Astrocyte (in vitro differentiated cells and primary cell): ENCODE results near the gene TMF1.

ENCODE experiments used
- EZH2 ChIP-seq: IDR thresholded peaks from 2 replicates; pipeline ENCODE4 v1.6.1; 2012; ENCODE audit warnings: mild to moderate bottlenecking, low read length, inconsistent platforms; ENCODE audit not compliant: insufficient read depth
- TF ChIP-seq, protein P1 (sequence below): IDR thresholded peaks from 2 replicates; pipeline ENCODE4 v1.5.1; 2011; ENCODE audit warnings: low read depth, mild to moderate bottlenecking, inconsistent platforms, low read length, moderate library complexity; ENCODE audit not compliant: insufficient read depth

DNA sequence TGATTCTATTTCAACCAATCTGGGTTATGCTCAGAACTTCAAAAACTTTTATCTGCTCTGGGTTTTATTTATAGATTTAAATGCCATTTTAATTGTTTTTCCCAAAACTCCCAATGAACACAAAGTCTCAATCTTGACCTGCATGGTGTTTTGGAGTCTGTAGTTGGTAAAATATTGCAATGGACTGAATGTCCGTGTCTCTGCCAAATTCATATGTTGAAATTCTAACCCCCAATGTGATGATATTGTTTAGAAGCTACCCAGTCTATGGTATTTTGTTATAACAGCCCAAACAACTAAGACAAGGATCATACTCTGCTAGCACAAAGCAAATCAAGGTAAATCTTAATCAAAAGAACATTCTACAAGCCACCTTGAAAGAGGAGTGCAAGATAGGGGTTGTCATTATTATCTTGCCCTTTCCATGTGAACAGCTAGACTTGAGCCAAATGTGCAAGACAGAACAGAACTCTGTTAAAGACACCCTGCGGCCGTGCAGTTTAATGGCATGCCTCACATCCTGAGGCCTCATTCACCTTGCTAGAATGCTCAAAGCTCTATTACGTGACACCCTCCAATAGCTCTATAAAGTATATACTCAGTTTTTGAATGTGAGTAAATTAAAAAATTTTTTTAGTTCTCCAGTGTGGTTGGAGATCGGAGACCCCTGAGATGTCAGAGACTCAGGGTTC lies 46.2 kb downstream of the TMF1 start:
- no peak for TF ChIP-seq EZH2
- TF ChIP-seq, protein P1, sequence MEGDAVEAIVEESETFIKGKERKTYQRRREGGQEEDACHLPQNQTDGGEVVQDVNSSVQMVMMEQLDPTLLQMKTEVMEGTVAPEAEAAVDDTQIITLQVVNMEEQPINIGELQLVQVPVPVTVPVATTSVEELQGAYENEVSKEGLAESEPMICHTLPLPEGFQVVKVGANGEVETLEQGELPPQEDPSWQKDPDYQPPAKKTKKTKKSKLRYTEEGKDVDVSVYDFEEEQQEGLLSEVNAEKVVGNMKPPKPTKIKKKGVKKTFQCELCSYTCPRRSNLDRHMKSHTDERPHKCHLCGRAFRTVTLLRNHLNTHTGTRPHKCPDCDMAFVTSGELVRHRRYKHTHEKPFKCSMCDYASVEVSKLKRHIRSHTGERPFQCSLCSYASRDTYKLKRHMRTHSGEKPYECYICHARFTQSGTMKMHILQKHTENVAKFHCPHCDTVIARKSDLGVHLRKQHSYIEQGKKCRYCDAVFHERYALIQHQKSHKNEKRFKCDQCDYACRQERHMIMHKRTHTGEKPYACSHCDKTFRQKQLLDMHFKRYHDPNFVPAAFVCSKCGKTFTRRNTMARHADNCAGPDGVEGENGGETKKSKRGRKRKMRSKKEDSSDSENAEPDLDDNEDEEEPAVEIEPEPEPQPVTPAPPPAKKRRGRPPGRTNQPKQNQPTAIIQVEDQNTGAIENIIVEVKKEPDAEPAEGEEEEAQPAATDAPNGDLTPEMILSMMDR, result no peak
